Activated CD8-positive, alpha-beta T cell treated with anti-CD3 and anti-CD28 coated beads, Interleukin-2, amount 10 ng/mL, durations not matched to agents 7 days and 5 days (primary cell): ENCODE results near the gene GINS2. TPM values are rescaled to one million over a fixed set of nuclear protein-coding genes. Genes with fewer than 3 reads are reported as not detected.

ENCODE experiments used
- ATAC-seq: fragments of 150-1000 bp; cut with Tn5 transposase; one replicate; pipeline ENCODE4 v1.10.0; 2021; ENCODE audit warnings: moderate library complexity
- CTCF ChIA-PET: fragments of 350-600 bp; sonication (Branson Sonifier 250); formaldehyde crosslinking; loops from one replicate; lab custom pipeline; 2021; ENCODE audit warnings: antibody characterized with exemption; lab: Charles Lee
- POLR2A ChIA-PET: fragments of 350-600 bp; sonication (Branson Sonifier 250); formaldehyde crosslinking; loops from one replicate; lab custom pipeline; 2021; ENCODE audit warnings: antibody characterized with exemption; lab: Charles Lee
- DNase-seq: peaks from one replicate; pipeline ENCODE4 v3.0.0-alpha.2; 2020
- H3K27ac Mint-ChIP-seq: one replicate; pipeline ENCODE4 v1.8.0; 2021; ENCODE audit warnings: mild to moderate bottlenecking, mixed read lengths
- H3K27me3 Mint-ChIP-seq: one replicate; pipeline ENCODE4 v1.8.0; 2021; ENCODE audit warnings: low read depth, mixed read lengths
- H3K36me3 Mint-ChIP-seq: one replicate; pipeline ENCODE4 v1.8.0; 2021; ENCODE audit warnings: low read depth, mixed read lengths
- H3K4me1 Mint-ChIP-seq: one replicate; pipeline ENCODE4 v1.8.0; 2021; ENCODE audit warnings: low read depth, mixed read lengths
- H3K4me3 Mint-ChIP-seq: one replicate; pipeline ENCODE4 v1.8.0; 2021; ENCODE audit warnings: mild to moderate bottlenecking, mixed read lengths
- H3K9me3 Mint-ChIP-seq: one replicate; pipeline ENCODE4 v1.8.0; 2022; ENCODE audit warnings: mixed read lengths; ENCODE audit not compliant: insufficient read depth
- total RNA-seq, 2 experiments: library from RNA; stranded (reverse); gene quantifications; one replicate each; pipeline ENCODE4 v1.2.3, GENCODE V29; 2021

The GINS2 gene
- total RNA-seq, 2 experiments from 2014 or later: 51.3 to 53.5 TPM

GRCh38 chr16:85649411-85650134 is 39.2 kb downstream of the GINS2 start:
- ATAC-seq: no peak
- peaks cover 23% of the 10 kb centered on the region for H3K36me3 Mint-ChIP-seq
- peaks cover 13% of the 10 kb centered on the region for H3K4me1 Mint-ChIP-seq
- ChIA-PET POLR2A (interaction anchor here (0.6 to 0.9 kb wide), 2 partner anchors 11 to 14 kb away, joined by 3 read pairs; no protein-coding TSS in a partner anchor), CTCF (interaction anchor here (2.1 kb wide), 1 partner anchor 9 kb away, joined by 5 read pairs; no protein-coding TSS in a partner anchor)
- H3K27ac Mint-ChIP-seq: no peak overlapping the region
- no peak for DNase-seq
- H3K4me3 Mint-ChIP-seq: no peak overlapping the region
- no peaks in the 10 kb centered on the region for H3K9me3 Mint-ChIP-seq
- no peaks in the 10 kb centered on the region for H3K27me3 Mint-ChIP-seq

GRCh38 chr16:85648805-85649204 is 39.9 kb downstream of the GINS2 start:
- peak overlapping the region; percentile 43 for H3K27ac Mint-ChIP-seq
- DNase-seq: no peak
- H3K4me1 Mint-ChIP-seq: peaks cover 18% of the 10 kb centered on the region
- no peak for ATAC-seq
- POLR2A ChIA-PET: interaction anchor here (0.9 kb wide), 1 partner anchor 14 kb away, joined by 3 read pairs; no protein-coding TSS in a partner anchor
- H3K9me3 Mint-ChIP-seq: no peaks in the 10 kb centered on the region
- H3K4me3 Mint-ChIP-seq: no peak overlapping the region
- CTCF ChIA-PET: interaction anchor here (2.1 kb wide), 1 partner anchor 10 kb away, joined by 5 read pairs; no protein-coding TSS in a partner anchor
- no peaks in the 10 kb centered on the region for H3K27me3 Mint-ChIP-seq
- peaks cover 15% of the 10 kb centered on the region for H3K36me3 Mint-ChIP-seq

GRCh38 chr16:85648070-85648714 is 40.6 kb downstream of the GINS2 start:
- CTCF ChIA-PET: interaction anchor here (2.1 kb wide), 1 partner anchor 11 kb away, joined by 5 read pairs; no protein-coding TSS in a partner anchor

GRCh38 chr16:85646976-85647375 is 41.8 kb downstream of the GINS2 start:
- peaks cover 18% of the 10 kb centered on the region for H3K4me1 Mint-ChIP-seq
- H3K9me3 Mint-ChIP-seq: no peaks in the 10 kb centered on the region
- peaks cover 7% of the 10 kb centered on the region for H3K36me3 Mint-ChIP-seq
- no peak for ATAC-seq
- CTCF ChIA-PET: no interaction called here
- H3K27ac Mint-ChIP-seq: no peak overlapping the region
- POLR2A ChIA-PET: no interaction called here
- H3K27me3 Mint-ChIP-seq: no peaks in the 10 kb centered on the region
- H3K4me3 Mint-ChIP-seq: no peak overlapping the region
- DNase-seq: no peak

More at GRCh38 chr16:85648070-85648714, 40.6 kb downstream of the GINS2 start:
- no peak for DNase-seq
- Mint-ChIP-seq H3K27ac (no peak overlapping the region), H3K27me3 (no peaks in the 10 kb centered on the region), H3K36me3 (peaks cover 14% of the 10 kb centered on the region), H3K9me3 (no peaks in the 10 kb centered on the region), H3K4me1 (peaks cover 18% of the 10 kb centered on the region), H3K4me3 (no peak overlapping the region)
- POLR2A ChIA-PET: no interaction called here
- no peak for ATAC-seq

- CTCF ChIA-PET: no interaction called here
- POLR2A ChIA-PET: interaction anchor here (0.6 kb wide), 1 partner anchor 825 kb away, joined by 3 read pairs; no protein-coding TSS in a partner anchor
- no peak for ATAC-seq
- H3K27me3 Mint-ChIP-seq: no peaks in the 10 kb centered on the region
- H3K27ac Mint-ChIP-seq: no peak overlapping the region
- H3K9me3 Mint-ChIP-seq: no peaks in the 10 kb centered on the region
- H3K4me1 Mint-ChIP-seq: peaks cover 18% of the 10 kb centered on the region
- H3K36me3 Mint-ChIP-seq: peaks cover 5% of the 10 kb centered on the region
- no peak for DNase-seq
- H3K4me3 Mint-ChIP-seq: no peak overlapping the region
Measured at GRCh38 chr16:85646358-85646907, 42.3 kb downstream of the GINS2 start.

GRCh38 chr16:85645021-85645589 is 43.6 kb downstream of the GINS2 start:
- no peak for DNase-seq
- CTCF ChIA-PET: no interaction called here
- peaks cover 5% of the 10 kb centered on the region for H3K36me3 Mint-ChIP-seq

GRCh38 chr16:85644093-85644712 is 44.6 kb downstream of the GINS2 start:
- Mint-ChIP-seq H3K4me1 (peaks cover 18% of the 10 kb centered on the region), H3K27ac (no peak overlapping the region)

More at GRCh38 chr16:85645021-85645589, 43.6 kb downstream of the GINS2 start:
- no peaks in the 10 kb centered on the region for H3K9me3 Mint-ChIP-seq
- peaks cover 18% of the 10 kb centered on the region for H3K4me1 Mint-ChIP-seq
- no peak overlapping the region for H3K27ac Mint-ChIP-seq
- no peak overlapping the region for H3K4me3 Mint-ChIP-seq
- no peak for ATAC-seq
- POLR2A ChIA-PET: interaction anchor here (0.7 kb wide), 1 partner anchor 157 kb away, joined by 8 read pairs; no protein-coding TSS in a partner anchor
- H3K27me3 Mint-ChIP-seq: no peaks in the 10 kb centered on the region

GRCh38 chr16:85643631-85644030 is 45.1 kb downstream of the GINS2 start:
- Mint-ChIP-seq H3K9me3 (no peaks in the 10 kb centered on the region), H3K27ac (no peak overlapping the region), H3K4me3 (no peak overlapping the region), H3K36me3 (no peaks in the 10 kb centered on the region), H3K4me1 (peaks cover 18% of the 10 kb centered on the region), H3K27me3 (no peaks in the 10 kb centered on the region)
- no peak for DNase-seq
- POLR2A ChIA-PET: interaction anchor here (0.6 kb wide), 1 partner anchor 61 kb away, joined by 3 read pairs; no protein-coding TSS in a partner anchor
- ATAC-seq: no peak
- CTCF ChIA-PET: no interaction called here

More at GRCh38 chr16:85644093-85644712, 44.6 kb downstream of the GINS2 start:
- POLR2A ChIA-PET: no interaction called here
- ATAC-seq (no peak), DNase-seq (no peak)
- Mint-ChIP-seq H3K4me3 (no peak overlapping the region), H3K27me3 (no peaks in the 10 kb centered on the region), H3K9me3 (no peaks in the 10 kb centered on the region), H3K36me3 (peaks cover 5% of the 10 kb centered on the region)
- CTCF ChIA-PET: interaction anchor here (0.6 kb wide), 1 partner anchor 75 kb away, joined by 3 read pairs; no protein-coding TSS in a partner anchor

- CTCF ChIA-PET: no interaction called here
Measured at GRCh38 chr16:85642762-85643358, 45.9 kb downstream of the GINS2 start.

GRCh38 chr16:85641776-85642176 is 47.0 kb downstream of the GINS2 start:
- DNase-seq (no peak), ATAC-seq (no peak)
- Mint-ChIP-seq H3K4me3 (no peak overlapping the region), H3K36me3 (no peaks in the 10 kb centered on the region), H3K4me1 (peaks cover 18% of the 10 kb centered on the region), H3K27ac (no peak overlapping the region), H3K9me3 (no peaks in the 10 kb centered on the region), H3K27me3 (no peaks in the 10 kb centered on the region)
- ChIA-PET POLR2A (interaction anchor here (0.7 kb wide), 1 partner anchor 312 kb away, joined by 3 read pairs; no protein-coding TSS in a partner anchor), CTCF (no interaction called here)

More at GRCh38 chr16:85642762-85643358, 45.9 kb downstream of the GINS2 start:
- H3K9me3 Mint-ChIP-seq: no peaks in the 10 kb centered on the region
- DNase-seq (no peak), ATAC-seq (no peak)
- POLR2A ChIA-PET: no interaction called here
- H3K27me3 Mint-ChIP-seq: no peaks in the 10 kb centered on the region
- peaks cover 18% of the 10 kb centered on the region for H3K4me1 Mint-ChIP-seq
- no peak overlapping the region for H3K4me3 Mint-ChIP-seq
- no peak overlapping the region for H3K27ac Mint-ChIP-seq
- H3K36me3 Mint-ChIP-seq: no peaks in the 10 kb centered on the region

- ChIA-PET POLR2A (no interaction called here), CTCF (no interaction called here)
- Mint-ChIP-seq H3K9me3 (no peaks in the 10 kb centered on the region), H3K4me3 (no peak overlapping the region), H3K36me3 (no peaks in the 10 kb centered on the region), H3K4me1 (peaks cover 18% of the 10 kb centered on the region), H3K27ac (no peak overlapping the region), H3K27me3 (no peaks in the 10 kb centered on the region)
- DNase-seq (no peak), ATAC-seq (no peak)
Measured at GRCh38 chr16:85641305-85641704, 47.4 kb downstream of the GINS2 start.
